SU-DHL-6 (cell line): ENCODE results near the gene RFX4.

Experiments
- EZH2phosphoT487 ChIP-seq: fragments of 200-600 bp; sonication (generic), shearing (Covaris generic); conservative IDR thresholded peaks from 2 replicates; pipeline ENCODE4 v1.6.1; 2018; ENCODE audit warnings: mild to moderate bottlenecking, antibody characterized with exemption, low read length, moderate library complexity, mixed read lengths
- TF ChIP-seq, protein P1 (sequence below): fragments of 200-600 bp; sonication (generic); IDR thresholded peaks from one replicate; pipeline ENCODE4 v1.5.1; 2017; ENCODE audit warnings: antibody characterized with exemption, mild to moderate bottlenecking, low read length, moderate library complexity; ENCODE audit not compliant: insufficient read depth, poor library complexity, severe bottlenecking

DNA sequence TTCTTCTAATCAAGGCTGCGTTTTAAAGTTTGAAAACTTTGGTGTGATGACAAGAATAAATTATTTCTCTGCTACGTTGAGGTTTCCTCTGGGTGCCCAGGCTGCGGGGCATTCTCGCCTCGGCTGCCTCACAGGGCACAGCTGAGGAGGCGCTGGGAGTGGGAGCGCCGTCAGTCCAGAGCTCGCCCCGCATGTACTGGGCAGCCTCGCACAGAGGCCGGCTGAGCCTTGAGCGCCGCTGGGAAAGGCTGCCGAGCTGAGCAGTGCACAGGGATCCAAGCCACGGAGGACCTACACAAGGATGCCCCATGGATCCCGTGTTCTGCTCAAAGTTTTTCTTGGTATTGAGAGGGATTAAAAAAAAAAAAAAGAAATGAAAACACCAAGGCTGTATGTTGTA, 11.6 kb downstream of the RFX4 start:
- TF ChIP-seq, protein P1, sequence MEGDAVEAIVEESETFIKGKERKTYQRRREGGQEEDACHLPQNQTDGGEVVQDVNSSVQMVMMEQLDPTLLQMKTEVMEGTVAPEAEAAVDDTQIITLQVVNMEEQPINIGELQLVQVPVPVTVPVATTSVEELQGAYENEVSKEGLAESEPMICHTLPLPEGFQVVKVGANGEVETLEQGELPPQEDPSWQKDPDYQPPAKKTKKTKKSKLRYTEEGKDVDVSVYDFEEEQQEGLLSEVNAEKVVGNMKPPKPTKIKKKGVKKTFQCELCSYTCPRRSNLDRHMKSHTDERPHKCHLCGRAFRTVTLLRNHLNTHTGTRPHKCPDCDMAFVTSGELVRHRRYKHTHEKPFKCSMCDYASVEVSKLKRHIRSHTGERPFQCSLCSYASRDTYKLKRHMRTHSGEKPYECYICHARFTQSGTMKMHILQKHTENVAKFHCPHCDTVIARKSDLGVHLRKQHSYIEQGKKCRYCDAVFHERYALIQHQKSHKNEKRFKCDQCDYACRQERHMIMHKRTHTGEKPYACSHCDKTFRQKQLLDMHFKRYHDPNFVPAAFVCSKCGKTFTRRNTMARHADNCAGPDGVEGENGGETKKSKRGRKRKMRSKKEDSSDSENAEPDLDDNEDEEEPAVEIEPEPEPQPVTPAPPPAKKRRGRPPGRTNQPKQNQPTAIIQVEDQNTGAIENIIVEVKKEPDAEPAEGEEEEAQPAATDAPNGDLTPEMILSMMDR: no peak
- no peak for TF ChIP-seq EZH2phosphoT487
